HG02885 (cell line): ENCODE results near the gene CAMKK2.
"Not testable (repeated sequence)": the region's sequence is repeated elsewhere in the genome, so short reads cannot be mapped to it uniquely, and the experiment has no call there.

Source experiments
- ATAC-seq: cut with Tn5 transposase; IDR thresholded peaks from one replicate; pipeline ENCODE4 v1.9.1; 2021; ENCODE audit warnings: mild to moderate bottlenecking; ENCODE audit not compliant: unreplicated experiment, poor library complexity

CAMKK2 gene

DNA sequence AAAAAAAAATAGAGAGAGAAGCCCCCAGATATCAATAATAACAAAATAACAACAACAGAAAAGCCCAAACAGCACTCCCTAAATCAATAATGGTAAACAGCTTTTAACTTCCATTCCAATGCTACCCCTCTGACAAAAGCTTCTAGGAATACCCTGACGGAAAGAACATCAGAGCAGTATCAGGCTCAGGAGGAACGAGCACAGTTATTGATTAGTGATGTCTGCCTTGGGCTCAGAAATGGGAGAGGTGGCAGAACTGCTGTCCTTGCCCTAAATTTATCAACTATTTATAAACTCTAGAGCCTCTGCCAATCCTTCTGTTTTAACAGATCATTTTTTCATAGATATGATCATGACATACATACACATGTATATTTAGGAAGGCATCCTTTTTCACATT lies 44.7 kb downstream of the CAMKK2 start:
- ATAC-seq: no peak

DNA sequence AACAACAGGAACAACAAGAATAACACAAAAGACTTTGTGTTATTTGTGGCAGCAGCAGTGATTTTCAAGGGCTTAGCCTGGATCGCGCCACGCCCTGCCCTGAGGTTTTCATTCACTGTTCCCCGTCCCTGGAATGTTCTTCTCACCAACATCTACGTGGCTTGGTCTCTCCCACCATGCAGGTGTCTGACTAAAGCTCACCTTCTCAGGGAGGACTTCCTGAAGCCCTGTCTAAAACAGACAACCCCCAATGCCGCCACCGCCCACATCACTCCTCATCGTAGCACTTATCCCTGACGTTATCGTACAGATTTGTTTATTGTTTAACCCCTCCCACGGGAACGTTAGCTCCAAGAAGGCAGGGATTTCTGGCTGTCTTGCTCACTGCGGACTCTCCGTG lies 46.1 kb downstream of the CAMKK2 start:
- ATAC-seq: no peak

DNA sequence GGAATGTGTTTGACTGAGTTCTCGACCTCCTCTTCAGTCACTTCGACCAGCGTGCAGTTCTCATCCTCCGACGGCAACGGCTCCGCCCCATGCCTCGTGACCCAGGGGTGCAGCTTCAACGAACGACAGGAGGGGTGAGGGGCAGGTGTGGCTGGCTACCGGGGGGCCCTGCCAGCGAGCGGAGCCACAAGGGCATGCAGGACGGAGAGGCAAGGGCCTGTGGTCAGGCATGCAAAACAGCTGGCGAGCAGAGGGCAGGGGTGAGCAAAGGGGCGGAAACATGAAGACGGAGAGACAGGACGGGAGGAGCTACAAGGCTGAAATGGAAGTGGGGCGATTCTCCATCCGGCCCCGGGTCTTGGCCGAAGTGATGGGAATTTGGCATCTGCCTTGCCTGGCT lies 47.9 kb downstream of the CAMKK2 start:
- ATAC-seq: peak; percentile 83

DNA sequence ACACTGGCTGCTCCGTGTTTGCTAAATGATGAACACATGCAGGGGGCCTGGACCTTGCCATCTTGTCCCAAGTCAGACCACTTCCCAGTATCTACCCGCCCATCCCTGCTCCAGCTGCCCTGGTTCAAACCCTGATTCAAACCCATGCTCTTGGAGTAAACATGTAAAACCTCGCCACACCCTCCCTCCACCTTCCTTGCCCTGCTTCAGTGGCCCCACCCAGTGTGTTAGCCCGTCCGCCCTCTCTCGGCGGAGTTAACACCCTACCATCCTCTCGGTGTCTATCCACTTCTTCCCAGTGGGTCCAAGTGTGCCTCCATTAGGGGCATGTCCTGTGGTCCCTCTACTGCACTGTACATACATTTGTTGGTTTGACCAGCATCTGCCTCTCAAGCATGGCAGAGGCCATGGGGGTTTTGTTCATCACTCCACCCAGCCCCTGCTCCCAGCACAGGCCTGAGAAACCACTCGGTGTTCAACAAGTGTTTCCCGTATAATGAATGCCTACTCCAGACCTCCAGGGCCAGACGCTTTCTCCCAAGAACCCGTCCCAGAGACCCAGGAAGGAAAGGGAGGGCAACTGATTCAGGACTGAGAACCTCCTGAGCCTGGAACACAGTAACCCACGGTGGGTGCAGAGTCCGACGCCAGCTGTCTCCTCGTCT lies 49.5 kb downstream of the CAMKK2 start:
- no peak for ATAC-seq

DNA sequence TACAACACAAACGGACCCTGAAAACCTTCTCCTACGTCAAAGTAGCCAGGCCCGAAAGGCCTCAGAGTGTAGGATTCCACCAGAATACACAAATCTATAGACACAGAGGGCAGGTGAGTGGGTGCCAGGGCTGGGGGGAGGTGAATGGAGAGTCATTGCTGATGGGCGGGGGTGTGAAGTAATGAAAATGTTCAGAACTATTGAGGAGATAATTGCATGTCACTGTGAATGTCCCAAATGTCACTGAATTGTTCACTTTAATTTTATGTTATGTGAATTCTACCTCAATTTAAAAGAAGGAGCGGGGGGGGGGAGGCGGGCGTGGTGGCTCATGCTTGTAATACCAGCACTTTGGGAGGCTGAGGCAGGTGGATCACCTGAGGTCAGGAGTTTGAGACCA lies 50.6 kb downstream of the CAMKK2 start:
- no peak for ATAC-seq

DNA sequence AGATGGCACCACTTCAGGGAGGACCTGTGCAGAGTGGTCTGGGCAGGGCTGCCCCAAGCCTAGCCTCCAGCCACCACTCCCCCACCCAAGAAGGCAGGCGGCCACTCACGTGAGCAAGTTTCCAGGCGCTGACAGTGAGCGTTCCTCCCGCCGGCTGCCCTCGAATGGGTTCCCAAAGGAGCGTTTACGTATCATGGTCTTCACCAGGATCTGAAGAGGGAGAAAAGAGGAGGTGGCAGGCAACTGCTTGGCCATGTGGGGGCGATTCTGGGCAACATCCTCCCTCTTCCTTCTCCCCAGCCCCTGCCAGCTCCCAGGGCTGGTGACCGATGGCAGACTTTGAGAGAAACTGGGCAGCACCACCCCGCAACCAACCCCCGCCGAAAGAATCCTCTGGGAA lies 51.5 kb downstream of the CAMKK2 start:
- no peak for ATAC-seq

DNA sequence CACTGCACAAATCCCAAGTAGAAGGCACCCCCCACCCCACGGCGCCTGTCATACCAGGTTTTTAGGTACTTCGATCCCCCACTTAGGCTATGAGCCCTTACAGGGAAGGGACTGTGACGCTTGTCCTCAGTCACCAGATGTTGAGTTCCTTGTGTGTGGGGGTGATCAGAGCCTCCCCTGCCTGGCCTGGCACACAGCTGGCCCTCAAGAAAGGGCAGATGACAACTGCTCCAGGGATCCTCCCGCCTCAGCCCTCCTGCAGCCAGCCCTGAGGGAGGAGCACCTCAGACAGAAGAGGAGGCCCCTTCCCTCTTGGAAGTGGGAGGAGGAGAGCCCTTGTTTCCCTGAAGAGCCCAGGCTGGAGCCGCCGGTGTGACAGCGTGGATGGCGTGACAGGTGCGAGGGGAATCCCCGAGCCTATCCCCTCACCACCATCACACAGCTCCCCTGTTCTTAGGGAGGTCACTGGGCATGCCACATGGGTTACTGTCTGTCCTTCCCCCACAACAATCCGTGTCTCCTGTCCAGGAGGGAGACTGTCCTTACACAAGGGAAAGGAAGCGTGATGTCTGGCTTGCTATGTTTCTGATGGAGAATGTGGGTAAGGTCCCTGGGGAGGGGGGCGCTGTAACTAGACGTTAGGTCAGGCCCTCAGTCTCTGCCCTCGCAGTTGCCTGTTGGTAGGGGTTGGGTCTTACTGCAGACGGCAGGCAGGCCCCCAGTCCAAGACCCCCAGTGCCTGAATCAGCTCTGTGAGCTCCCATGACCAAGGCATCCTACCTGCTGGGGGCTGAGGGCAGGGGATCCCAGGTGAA lies 55.1 kb downstream of the CAMKK2 start:
- no peak for ATAC-seq

DNA sequence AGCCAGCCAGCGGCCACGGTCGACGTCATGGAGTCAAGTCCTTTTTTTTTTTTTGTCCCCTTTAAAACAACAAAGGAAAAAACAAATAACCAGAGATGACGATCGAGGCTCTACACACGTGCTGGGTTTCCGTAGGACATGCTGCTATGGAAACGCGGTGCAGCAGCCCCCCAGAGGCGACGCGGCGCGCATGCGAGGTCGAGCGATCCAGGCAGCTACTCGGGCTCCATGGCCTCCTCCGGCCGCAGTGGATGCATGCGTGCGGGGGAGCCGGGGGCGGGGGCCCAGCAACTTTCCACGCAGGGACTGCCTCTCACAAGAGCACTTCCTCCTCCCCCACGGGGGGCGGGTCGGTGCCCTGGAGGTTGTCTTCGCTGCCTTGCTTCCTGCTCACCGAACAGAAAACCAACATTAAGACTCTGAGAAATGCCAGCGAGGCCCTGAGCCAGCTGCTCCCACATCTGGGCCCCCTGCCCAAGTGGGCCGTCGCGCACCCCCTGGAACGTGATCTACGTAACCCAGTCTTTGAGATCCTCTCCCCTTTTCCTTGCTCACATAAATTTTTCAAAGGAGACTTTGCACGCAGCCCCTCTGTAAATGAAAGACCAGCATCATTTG lies 55.9 kb downstream of the CAMKK2 start:
- ATAC-seq: no peak

DNA sequence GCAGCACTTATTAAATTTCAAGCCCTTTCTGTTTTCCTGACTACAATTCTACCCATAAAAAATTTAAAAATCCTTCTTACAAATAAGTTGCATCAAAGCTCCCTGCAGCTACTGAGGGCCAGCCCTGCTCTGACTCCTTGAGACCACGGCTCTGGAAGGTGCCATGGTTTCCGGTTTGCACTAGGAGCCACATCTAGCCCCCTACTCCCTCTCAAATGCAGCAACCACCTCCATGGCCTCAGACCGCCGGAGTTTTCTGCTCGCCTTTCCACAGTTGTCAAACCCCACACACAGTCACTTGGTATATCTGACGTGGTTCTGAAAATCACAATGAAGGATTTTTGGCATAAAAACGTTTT lies 56.5 kb downstream of the CAMKK2 start:
- no peak for ATAC-seq

DNA sequence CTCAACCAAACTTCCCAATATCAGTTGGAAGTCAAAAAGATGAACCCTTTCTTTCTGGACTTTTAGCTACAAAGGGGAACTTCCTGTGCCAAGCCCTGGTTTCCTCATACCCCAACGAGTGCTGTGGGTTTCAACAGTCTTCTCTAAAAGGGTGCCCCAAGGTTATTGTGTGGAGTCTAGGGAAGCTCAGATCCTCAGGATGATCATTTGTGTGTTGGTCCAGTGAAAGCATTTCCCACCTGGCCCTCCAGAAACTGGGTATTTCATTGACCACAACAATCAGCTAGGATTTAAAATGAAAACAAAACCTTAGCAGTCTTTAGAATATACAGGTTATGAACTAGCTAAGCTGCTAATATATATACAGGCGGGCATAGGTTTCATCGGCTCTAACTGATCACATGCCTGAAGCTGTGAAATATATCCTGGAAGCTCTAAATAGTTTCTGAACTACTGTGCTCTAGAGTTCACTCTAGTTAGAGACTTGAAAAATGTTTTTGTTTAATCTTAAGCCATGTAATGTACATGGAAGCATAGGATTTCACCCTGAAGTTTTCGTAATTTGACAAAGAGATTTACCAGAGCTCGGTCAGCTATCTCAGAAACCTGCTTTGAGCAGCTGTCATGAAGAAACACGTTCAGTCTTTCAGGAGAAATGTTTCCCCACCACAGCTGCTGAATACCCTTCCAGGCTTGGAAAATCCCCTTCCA lies 57.0 kb downstream of the CAMKK2 start:
- no peak for ATAC-seq

DNA sequence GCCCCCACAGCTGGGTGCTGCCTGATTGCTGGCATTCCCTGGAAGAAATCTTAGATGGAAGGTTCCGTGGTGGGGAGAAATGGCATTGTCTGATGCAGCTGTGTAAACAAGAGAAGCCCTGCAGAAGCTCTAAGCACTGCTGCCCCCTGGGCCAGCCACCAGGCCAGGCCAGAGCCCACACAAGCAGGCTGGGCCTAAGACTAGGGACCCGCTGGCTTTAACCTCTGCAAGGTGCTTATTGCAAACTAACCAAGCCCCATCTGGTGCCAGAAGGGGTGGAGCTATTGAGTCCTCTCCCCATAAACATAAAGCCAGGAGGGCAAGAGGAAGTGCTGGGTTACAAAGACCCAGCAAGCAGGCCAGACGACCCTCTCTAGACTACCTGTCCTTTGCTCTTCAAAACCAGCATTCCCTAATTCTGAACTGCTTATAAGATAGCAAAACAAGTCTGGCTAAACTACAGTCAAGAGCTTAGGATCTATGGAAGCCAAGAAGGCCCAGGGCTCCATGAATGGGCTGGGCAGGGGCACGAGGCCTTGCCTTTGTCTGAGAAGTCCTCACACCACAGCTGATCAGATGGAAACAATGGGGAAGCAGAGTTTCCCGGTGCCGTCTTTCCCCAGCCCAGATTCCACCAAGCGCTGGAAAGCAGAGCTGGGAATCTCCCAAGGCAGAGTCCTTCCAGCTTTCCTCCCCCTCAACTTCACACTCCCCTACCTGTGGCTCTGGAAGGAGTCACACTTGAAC lies 57.7 kb downstream of the CAMKK2 start:
- ATAC-seq: no peak

DNA sequence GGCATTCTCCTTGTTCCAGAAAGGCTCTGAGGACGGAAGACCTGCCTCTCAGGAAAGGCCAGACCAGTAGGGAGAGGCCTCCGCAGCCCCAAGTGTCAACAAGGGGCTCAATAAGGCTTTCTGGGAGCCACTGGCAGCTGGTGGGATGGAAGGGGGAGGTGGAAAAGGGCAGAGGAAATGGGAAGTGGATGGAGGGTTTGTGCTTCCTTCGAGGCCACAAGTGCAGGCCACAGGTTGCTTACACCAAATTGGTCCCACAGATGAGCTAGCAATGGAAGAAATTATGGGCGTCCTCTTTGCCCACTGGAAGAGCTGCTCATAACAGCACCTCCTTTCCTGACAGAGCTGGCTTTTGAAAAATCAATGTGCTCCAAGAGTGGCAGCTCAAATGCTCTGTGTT lies 58.4 kb downstream of the CAMKK2 start:
- ATAC-seq: no peak

DNA sequence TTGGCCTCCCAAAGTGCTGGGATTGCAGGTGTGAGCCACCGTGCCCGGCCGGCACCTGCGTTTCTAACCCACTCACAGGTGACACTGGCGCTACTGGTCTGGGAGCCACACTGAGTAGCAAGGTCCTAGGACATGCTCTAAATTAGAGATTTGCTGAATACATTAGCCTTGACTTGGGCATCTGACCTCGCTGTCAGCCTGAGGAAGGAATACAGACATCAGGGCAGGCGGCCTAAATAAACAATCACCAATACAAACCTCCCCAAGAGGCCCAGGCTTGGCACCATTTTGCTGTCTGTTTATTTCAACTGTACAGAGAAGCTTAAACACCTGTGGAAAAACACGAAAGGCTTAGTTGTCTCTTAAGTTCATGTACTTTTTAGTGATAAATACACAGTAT lies 59.1 kb downstream of the CAMKK2 start:
- no peak for ATAC-seq

DNA sequence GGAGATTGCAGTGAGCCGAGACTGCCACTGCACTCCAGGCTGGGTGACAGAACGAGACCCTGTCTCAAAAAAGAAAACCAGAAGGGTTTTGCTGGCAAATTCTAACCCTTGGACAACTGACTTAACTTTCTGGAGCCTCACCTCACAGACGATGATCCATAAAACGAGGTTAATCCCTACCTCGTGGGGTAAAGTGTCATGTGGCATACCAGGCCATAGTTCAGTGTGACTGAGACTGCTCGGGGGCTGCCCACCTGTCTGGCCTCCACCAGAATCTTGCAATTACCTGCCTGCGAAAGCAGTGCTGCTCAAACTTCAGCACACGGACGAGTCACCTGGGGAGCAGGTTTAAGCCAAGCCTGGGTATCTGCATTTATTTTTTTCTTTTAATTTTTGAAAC lies 59.7 kb downstream of the CAMKK2 start:
- no peak for ATAC-seq

DNA sequence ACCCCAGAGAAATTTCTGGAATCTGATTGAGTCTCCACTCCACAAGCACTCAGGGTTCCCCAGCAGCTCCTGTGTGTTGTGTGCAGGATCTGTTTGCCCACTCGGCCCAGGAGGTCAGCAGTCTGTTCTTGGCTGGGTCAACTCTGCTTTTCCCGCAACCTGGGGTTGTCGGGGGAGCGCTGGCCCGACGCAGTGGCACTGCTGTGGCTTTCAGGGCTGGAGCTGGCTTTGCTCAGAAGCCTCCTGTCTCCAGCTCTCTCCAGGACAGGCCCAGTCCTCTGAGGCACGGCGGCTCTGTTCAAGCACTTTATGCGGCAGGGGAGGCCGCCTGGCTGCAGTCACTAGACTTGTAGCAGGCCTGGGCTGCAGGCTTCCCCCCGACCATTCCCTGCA lies 62.9 kb downstream of the CAMKK2 start:
- no peak for ATAC-seq

DNA sequence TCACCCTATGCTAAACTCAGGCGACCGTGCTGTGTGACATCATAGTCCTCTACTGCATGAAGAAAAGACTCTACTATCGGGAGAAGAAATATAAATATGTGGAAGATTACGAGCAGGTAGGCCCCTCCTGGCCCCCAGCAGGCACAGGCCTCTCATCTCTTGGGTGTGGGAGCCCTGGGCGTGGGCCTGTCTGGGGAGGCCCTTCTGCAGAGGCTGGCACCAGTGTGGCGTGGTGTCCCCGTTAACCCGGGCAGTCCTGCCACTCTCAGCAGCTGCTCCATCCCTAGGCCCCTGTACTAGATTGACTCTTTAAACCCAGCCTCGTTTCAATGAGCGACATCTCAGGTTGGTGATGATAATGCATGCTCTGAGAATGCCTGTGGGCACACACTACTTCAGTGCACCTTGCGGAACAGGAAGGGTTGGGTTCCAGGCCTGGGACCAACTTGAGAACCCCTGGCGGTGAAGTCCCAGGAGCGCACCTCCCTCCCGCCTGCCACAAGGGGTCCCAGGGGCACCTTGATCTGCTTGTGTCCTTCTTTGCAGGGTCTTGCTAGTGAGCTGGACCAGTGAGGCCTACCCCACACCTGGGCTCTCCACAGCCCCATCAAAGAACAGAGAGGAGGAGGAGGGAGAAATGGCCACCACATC lies 63.4 kb downstream of the CAMKK2 start:
- ATAC-seq: no peak

DNA sequence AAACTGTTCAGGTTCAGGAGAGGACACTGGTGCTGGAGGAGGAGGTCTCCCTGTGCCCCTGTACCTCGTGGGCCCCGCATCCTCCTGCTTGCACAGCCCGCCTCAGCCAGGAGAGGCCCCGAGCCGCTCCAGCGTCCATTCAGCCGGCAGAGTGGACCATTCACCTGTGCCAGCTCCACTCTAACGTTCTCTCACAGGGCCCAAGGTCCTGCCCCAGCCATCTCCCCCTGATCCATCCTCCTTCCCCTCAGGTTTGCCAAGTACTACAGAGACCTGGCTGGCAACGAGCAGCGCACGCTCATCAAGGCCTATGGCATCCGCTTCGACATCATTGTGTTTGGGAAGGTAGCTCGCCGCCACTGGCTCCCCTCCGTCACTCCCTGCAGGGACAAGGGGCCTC lies 64.3 kb downstream of the CAMKK2 start:
- no peak for ATAC-seq

DNA sequence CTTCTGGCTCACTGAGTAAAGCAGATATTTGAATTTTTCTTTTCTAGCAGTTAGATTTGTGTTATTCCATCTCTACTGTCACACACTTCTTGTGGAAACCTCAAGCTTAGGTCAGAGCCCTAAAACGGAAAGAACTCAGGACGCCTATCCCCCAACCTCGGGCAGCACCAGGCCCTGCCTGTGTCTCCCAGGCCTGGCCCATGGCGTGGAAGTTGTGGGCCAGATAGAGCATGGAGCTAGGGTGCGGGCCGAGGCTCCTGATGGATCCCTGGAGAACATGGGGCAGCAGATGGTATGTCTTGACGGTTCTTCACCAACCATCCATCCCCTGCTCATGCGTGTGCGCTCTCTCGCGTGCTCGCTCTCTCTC lies 66.0 kb downstream of the CAMKK2 start:
- no peak for ATAC-seq

DNA sequence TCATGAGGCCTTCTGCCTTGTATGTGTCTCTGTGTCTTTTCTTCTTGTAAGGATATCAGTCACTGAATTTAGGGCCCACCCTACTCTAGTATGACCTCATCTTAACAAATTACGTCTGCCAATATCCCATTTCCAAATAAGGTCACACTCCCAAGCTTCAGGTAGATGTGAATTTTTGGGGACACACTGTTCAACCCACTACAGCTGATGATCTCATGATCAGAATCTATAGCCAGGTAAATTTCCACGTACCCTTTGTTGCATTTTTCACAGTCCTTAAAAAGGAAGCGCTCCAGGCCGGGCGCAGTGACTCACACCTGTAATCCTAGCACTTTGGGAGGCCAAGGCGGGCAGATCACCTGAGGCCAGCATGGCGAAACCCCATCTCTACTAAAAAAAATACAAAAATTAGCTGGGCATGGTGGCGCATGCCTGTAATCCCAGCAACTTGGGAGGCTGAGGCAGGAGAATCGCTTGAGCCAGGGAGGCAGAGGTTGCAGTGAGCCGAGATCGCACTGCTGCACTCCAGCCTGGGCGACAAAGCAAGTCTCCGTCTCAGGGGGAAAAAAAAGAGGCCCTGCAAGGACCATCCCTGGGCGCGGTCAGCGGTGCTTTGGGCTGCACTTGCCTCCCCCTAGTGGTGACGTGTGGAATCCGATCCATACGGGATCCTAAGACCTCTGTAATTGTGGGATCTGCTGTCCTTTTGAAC lies 66.5 kb downstream of the CAMKK2 start:
- ATAC-seq: not testable (repeated sequence)
